Measurements from ENCODE around the gene CYB5D1.

GRCh38 chr17:7897773-7898172, 40.0 kb downstream of the CYB5D1 start:
- TF ChIP-seq CTCF (IDR thresholded peaks at IDR 0.05) (peak; percentile 27 to 74 (median 44)), POLR2A (IDR thresholded peaks at IDR 0.05) (no peak), EP300 (IDR thresholded peaks at IDR 0.05) (no peak)

Data from tibial nerve (tissue), 4 donors.